HFFc6 (cell line): Measurements from ENCODE around the gene KLHL1. TPM values are rescaled to one million over a fixed set of nuclear protein-coding genes. Genes with fewer than 3 reads are reported as not detected.

Source experiments
- DNase-seq: peaks from one replicate; pipeline ENCODE4 v3.0.0-alpha.2; 2018
- H3K27ac Mint-ChIP-seq: 2 replicates; pipeline ENCODE4 v1.8.0; 2020; ENCODE audit warnings: mild to moderate bottlenecking, mixed read lengths
- H3K27me3 Mint-ChIP-seq: 2 replicates; pipeline ENCODE4 v1.8.0; 2021; ENCODE audit warnings: mild to moderate bottlenecking, moderate library complexity, mixed read lengths; ENCODE audit not compliant: insufficient read depth
- H3K36me3 Mint-ChIP-seq: 2 replicates; pipeline ENCODE4 v1.8.0; 2021; ENCODE audit warnings: low read depth, mixed read lengths
- H3K4me1 Mint-ChIP-seq: 2 replicates; pipeline ENCODE4 v1.8.0; 2020; ENCODE audit warnings: low read depth, mixed read lengths
- H3K4me3 Mint-ChIP-seq: 2 replicates; pipeline ENCODE4 v1.8.0; 2020; ENCODE audit warnings: mild to moderate bottlenecking, moderate library complexity, mixed read lengths
- H3K9me3 Mint-ChIP-seq: 2 replicates; pipeline ENCODE4 v1.8.0; 2020; ENCODE audit warnings: mild to moderate bottlenecking, mixed read lengths
- total RNA-seq, 6 experiments: library from RNA; stranded (reverse); fragmentation: NEBNext Ultra II Directional; extraction: Animal tissue kit (Norgen Biotek cat#: 25700); gene quantifications; 2 replicates in 1 of 6; 3 replicates in 5 of 6; pipeline ENCODE4 v1.2.3, GENCODE V29; 2021
- TF ChIP-seq, protein P1 (sequence below): fragments of 200-600 bp; sonication (generic); IDR thresholded peaks from 2 replicates; pipeline ENCODE4 v1.5.0; 2021; ENCODE audit warnings: antibody characterized with exemption, mild to moderate bottlenecking

KLHL1 gene
- total RNA-seq, 6 experiments from 2014 or later: not detected

DNA sequence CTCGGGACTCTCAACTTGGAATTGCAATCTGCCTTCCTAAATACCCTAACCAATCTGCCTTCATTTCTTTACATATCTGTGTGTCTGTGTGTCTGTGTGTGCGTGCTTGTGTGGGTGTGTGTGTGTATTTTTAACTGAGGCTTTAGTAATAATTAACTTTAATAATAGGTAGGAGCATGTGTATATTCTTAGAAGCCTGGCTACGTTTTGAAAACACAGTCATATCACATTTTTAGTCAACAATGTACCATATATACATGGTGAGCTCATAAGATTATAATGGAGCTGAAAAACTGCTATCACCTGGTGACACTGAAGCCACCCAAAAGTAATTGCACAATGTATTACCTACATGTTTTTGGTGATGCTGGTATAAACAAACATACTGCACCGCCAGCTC, 66.1 kb downstream of the KLHL1 start:
- TF ChIP-seq, protein P1, sequence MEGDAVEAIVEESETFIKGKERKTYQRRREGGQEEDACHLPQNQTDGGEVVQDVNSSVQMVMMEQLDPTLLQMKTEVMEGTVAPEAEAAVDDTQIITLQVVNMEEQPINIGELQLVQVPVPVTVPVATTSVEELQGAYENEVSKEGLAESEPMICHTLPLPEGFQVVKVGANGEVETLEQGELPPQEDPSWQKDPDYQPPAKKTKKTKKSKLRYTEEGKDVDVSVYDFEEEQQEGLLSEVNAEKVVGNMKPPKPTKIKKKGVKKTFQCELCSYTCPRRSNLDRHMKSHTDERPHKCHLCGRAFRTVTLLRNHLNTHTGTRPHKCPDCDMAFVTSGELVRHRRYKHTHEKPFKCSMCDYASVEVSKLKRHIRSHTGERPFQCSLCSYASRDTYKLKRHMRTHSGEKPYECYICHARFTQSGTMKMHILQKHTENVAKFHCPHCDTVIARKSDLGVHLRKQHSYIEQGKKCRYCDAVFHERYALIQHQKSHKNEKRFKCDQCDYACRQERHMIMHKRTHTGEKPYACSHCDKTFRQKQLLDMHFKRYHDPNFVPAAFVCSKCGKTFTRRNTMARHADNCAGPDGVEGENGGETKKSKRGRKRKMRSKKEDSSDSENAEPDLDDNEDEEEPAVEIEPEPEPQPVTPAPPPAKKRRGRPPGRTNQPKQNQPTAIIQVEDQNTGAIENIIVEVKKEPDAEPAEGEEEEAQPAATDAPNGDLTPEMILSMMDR: no peak
- Mint-ChIP-seq H3K36me3 (no peaks in the 10 kb centered on the region), H3K4me3 (no peak overlapping the region), H3K4me1 (no peaks in the 10 kb centered on the region), H3K27me3 (no peaks in the 10 kb centered on the region), H3K9me3 (peaks cover 34% of the 10 kb centered on the region), H3K27ac (no peak overlapping the region)
- DNase-seq: no peak

DNA sequence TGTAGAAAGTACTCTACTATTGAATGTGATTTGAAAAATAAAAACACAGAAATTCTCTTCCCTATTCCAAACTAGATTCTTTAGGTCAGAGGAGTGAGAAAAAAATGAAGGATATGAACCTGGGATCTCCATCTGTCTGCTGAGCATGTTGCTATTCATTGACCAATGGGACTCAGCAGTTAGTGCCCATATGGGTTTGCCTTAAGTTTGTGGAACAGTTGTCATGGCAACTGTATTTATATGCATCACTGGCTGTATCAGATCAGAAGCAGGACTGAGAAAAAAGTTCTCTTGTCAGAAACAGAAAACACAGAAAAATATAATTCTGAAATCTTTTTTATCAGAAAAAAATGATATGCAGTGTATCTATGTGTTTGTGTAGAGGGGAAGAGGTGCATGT, 74.0 kb downstream of the KLHL1 start:
- Mint-ChIP-seq H3K27ac (no peak overlapping the region), H3K4me3 (no peak overlapping the region), H3K4me1 (no peaks in the 10 kb centered on the region), H3K36me3 (no peaks in the 10 kb centered on the region), H3K27me3 (no peaks in the 10 kb centered on the region), H3K9me3 (peaks cover 23% of the 10 kb centered on the region)
- TF ChIP-seq, protein P1: no peak
- DNase-seq: no peak

DNA sequence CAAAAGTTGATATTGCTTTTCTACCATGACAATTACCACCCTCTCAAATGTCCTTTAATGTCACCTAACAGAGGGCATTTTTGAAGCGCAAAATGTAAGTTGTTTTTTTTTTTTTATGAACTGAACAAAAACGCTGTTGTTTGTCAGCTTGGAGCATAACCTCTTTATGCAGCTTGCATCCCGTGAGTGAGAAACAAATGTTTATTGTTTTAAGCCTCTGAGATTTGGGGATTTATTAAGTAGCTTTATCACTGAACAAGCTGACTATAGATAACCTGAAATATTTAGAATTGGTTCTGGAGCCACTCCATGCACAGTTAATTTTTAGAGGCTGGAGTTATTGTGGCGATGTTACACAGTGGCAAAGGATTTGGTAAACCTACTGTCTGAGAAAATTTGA, 80.7 kb downstream of the KLHL1 start:
- no peaks in the 10 kb centered on the region for H3K27me3 Mint-ChIP-seq
- DNase-seq: no peak

DNA sequence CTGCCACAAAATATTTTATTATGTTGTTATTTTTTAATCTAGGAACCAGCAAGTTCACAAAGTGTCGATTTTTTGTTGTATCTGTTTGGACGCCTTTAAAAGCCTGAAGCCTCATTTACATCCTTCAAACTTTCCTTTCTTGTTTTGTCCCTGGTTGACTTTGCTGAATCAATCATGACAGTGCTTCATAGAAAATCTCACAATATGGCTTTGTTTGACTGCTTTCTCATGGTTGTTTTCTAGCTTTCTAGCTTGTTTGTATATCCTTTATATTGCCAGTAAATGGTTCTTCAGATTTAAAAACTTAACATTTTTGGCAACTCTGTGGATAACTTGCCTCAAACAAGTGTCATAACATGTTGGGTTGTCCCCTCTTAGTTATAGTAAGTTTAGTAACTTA, 84.7 kb downstream of the KLHL1 start:
- peaks cover 40% of the 10 kb centered on the region for H3K9me3 Mint-ChIP-seq
- H3K36me3 Mint-ChIP-seq: no peaks in the 10 kb centered on the region
- H3K4me1 Mint-ChIP-seq: no peaks in the 10 kb centered on the region
- H3K27me3 Mint-ChIP-seq: no peaks in the 10 kb centered on the region
- no peak for DNase-seq
- H3K4me3 Mint-ChIP-seq: no peak overlapping the region
- no peak overlapping the region for H3K27ac Mint-ChIP-seq
- TF ChIP-seq, protein P1: no peak

More for the DNA sequence above, 80.7 kb downstream of the KLHL1 start:
- Mint-ChIP-seq H3K27ac (no peak overlapping the region), H3K9me3 (peaks cover 38% of the 10 kb centered on the region), H3K4me3 (no peak overlapping the region), H3K4me1 (no peaks in the 10 kb centered on the region), H3K36me3 (no peaks in the 10 kb centered on the region)
- TF ChIP-seq, protein P1: no peak

DNA sequence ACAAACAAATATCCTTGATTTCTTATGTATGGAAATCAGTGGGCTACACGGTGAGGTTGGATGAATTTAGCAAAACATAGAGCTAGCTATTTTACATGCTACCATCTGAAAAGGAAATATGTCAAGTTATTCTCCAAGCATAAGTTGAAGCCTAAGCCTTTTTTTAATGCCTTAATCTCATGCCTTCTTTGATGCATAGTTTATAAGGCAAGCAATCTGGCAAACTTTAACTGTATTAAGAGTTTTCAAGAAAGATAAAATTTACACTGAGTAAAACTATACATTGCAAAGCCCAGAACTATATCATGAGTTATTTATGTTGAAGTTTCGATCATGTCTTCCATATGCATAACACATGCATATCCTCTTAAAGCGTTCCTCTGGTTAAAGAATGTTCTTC, 85.6 kb downstream of the KLHL1 start:
- TF ChIP-seq, protein P1: no peak
- Mint-ChIP-seq H3K9me3 (peaks cover 31% of the 10 kb centered on the region), H3K4me1 (no peaks in the 10 kb centered on the region), H3K27ac (no peak overlapping the region), H3K27me3 (no peaks in the 10 kb centered on the region), H3K4me3 (no peak overlapping the region), H3K36me3 (no peaks in the 10 kb centered on the region)
- DNase-seq: no peak

DNA sequence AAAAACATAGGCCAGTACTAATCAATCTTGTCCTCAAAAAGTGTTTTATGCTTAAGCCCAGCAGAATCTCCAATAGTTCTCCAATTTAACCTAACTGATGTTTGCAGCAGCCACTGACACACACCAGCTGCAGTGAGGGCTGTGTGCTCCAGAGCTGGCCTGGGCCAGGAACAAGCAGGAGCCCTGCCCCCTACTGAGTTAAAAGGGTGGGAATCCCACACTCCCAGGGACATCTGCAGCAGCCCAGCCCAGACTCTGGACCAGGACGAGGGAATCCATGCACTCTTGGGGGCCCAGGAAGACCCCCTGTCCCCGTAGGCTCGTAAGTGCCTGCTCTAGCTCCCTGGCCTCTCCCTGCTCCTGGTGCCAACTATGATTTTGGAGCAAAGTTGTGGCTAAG, 92.1 kb downstream of the KLHL1 start:
- H3K27ac Mint-ChIP-seq: no peak overlapping the region
- TF ChIP-seq, protein P1: no peak
- peaks cover 24% of the 10 kb centered on the region for H3K9me3 Mint-ChIP-seq
- no peaks in the 10 kb centered on the region for H3K4me1 Mint-ChIP-seq
- DNase-seq: no peak
- no peak overlapping the region for H3K4me3 Mint-ChIP-seq
- H3K27me3 Mint-ChIP-seq: no peaks in the 10 kb centered on the region
- H3K36me3 Mint-ChIP-seq: no peaks in the 10 kb centered on the region
